ENCODE data around the gene HP1BP3. TPM values are rescaled to one million over a fixed set of nuclear protein-coding genes. Genes with fewer than 3 reads are reported as not detected.

The HP1BP3 gene
- total RNA-seq, 1 experiment from 2014 or later, result 207 TPM

- Histone ChIP-seq H2AFZ (ENCODE audit: low read depth, low read length, poor library complexity, severe bottlenecking) (no peak overlapping the region), H3K4me3 (replicated peaks in 1 of 2; ENCODE audit: low read depth in 1 of 2, low read length in 2 of 2) (peak overlapping the region; percentile 88 to 91), H4K20me1 (ENCODE audit: insufficient read depth) (peaks cover 4% of the 10 kb centered on the region; the same call in 1 of the 2 replicates), H3K27ac (ENCODE audit: low read depth, low read length) (peak overlapping the region; percentile 93), H3K9me2 (ENCODE audit: insufficient read depth) (no peaks in the 10 kb centered on the region), H3K9me3 (ENCODE audit: control insufficient read depth in 1 of 2, insufficient read depth in 1 of 2, low read depth in 1 of 2, low read length in 2 of 2) (no peaks in the 10 kb centered on the region), H3K4me2 (ENCODE audit: low read length) (peak overlapping the region; percentile 95), H3K4me1 (ENCODE audit: control insufficient read depth in 1 of 2, insufficient read depth in 2 of 2, low read length in 2 of 2) (peaks cover 14 to 21% of the 10 kb centered on the region in 2 experiments), H3K9ac (ENCODE audit: low read length) (peak overlapping the region; percentile 95), H3K36me3 (ENCODE audit: control insufficient read depth in 1 of 2, insufficient read depth in 2 of 2, low read length in 2 of 2) (no peaks in the 10 kb centered on the region), H3K27me3 (ENCODE audit: insufficient read depth, low read length) (no peaks in the 10 kb centered on the region), H3K79me2 (ENCODE audit: insufficient read depth, low read length) (peaks cover 34% of the 10 kb centered on the region)
- ChIA-PET POLR2A (no interaction called here), RAD21 (ENCODE audit: low non-redundant PET in 1 of 2, low total read pairs in 2 of 2, uncharacterized antibody in 2 of 2, unreplicated experiment in 2 of 2) (no interaction called here), CTCF (interaction anchor here (1.6 kb wide), 1 partner anchor 407 kb away, joined by 4 read pairs; no protein-coding TSS in a partner anchor)
- TF ChIP-seq MAX (IDR thresholded peaks at IDR 0.05) (no peak), JUND (IDR thresholded peaks at IDR 0.05) (no peak), SRF (IDR thresholded peaks at IDR 0.05; ENCODE audit: low read depth) (no peak), REST (IDR thresholded peaks at IDR 0.05; ENCODE audit: low read depth) (no peak), EZH2phosphoT487 (IDR thresholded peaks at IDR 0.05; ENCODE audit: borderline replicate concordance) (no peak), TCF7L2 (IDR thresholded peaks at IDR 0.05; ENCODE audit: borderline replicate concordance, extremely low read depth, insufficient read depth, insufficient read length) (no peak), POLR2AphosphoS5 (IDR thresholded peaks at IDR 0.05; ENCODE audit: low read depth, low read length) (no peak), YY1 (IDR thresholded peaks at IDR 0.05; ENCODE audit: extremely low read depth, insufficient replicate concordance, low read depth, low read length) (no peak), SIN3A (IDR thresholded peaks at IDR 0.05; ENCODE audit: low read depth) (no peak), POLR2A (IDR thresholded peaks at IDR 0.05; ENCODE audit: borderline replicate concordance, extremely low read depth, insufficient read depth, insufficient read length) (no peak), SP1 (IDR thresholded peaks at IDR 0.05; ENCODE audit: low read depth) (no peak), EZH2 (IDR thresholded peaks at IDR 0.05) (no peak), CBX3 (IDR thresholded peaks at IDR 0.05; ENCODE audit: low read depth) (no peak), ATF3 (IDR thresholded peaks at IDR 0.05) (no peak)
- no TSS peak for BruUV-seq (replicated peaks)
- ATAC-seq (no peak), DNase-seq (ENCODE audit: low read depth, low spot score) (no peak)
- intact Hi-C loops (cut with micrococcal nuclease), result loop anchor here (2.0 to 10.0 kb wide), 2 partner anchors 91 to 407 kb away; no protein-coding TSS in a partner anchor
Observed at GRCh38 chr1:20787840-20788795, 1.0 kb upstream of the HP1BP3 start.

Data from HCT116 (cell line).